ENCODE data around the gene WDR4. TPM values are rescaled to one million over a fixed set of nuclear protein-coding genes. Genes with fewer than 3 reads are reported as not detected.

The WDR4 gene
- total and polyA plus RNA-seq, 2 of the 13 experiments (the other 11 are each of a cell fraction or from before 2014, with no cell fraction given): 11.3 to 14.4 TPM

- no peaks in the 10 kb centered on the region for H3K9me3 ChIP-seq (ENCODE audit: low read length)
- no peaks in the 10 kb centered on the region for H4K20me1 ChIP-seq (ENCODE audit: insufficient read depth, low read length)
- in situ Hi-C loops (cut with HindIII; ENCODE audit: extremely low pct_ligation_motif_present, low pct_unique_long_range_greater_than_20kb) (loop anchor here (10.0 kb wide), 1 partner anchor 180 kb away; the partner anchor contains the start of gene PDE9A), intact Hi-C loops (cut with micrococcal nuclease; ENCODE audit: unreplicated experiment) (no loop called here)
- no peak overlapping the region for H3K27ac ChIP-seq (ENCODE audit: extremely low read length, insufficient read depth, low read length)
- H3K4me2 ChIP-seq (ENCODE audit: low read depth, low read length): no peak overlapping the region
- peaks cover 22% of the 10 kb centered on the region for H3K4me1 ChIP-seq (ENCODE audit: insufficient read depth, low read length)
- ATAC-seq: no peak
- DNase-seq (ENCODE audit: low spot score): no peak
- H3K4me3 ChIP-seq (replicated peaks in 1 of 3; ENCODE audit: insufficient read depth in 1 of 3, low read depth in 2 of 3, low read length in 3 of 3): no peak overlapping the region
- FAIRE-seq: no peak
- H3K9ac ChIP-seq (ENCODE audit: insufficient read depth, low read depth, low read length): no peak overlapping the region
- POLR2A ChIA-PET: no interaction called here
- BruUV-seq (replicated peaks): no TSS peak
- H3K36me3 ChIP-seq (replicated peaks in 1 of 2; ENCODE audit: control insufficient read depth in 1 of 2, insufficient read depth in 2 of 2, low read length in 2 of 2): peaks cover 5 to 12% of the 10 kb centered on the region in 2 experiments
- WGBS (ENCODE audit: low lambda C conversion rate): 88% methylated on average over 6 of the region's 6 CpGs
- no peak overlapping the region for H2AFZ ChIP-seq (ENCODE audit: low read length)
- CTCF ChIA-PET (ENCODE audit: low intra/inter-chr PET ratio, low total read pairs): no interaction called here
- no peaks in the 10 kb centered on the region for H3K79me2 ChIP-seq (ENCODE audit: insufficient read depth, low read length)
- H3K27me3 ChIP-seq (ENCODE audit: control insufficient read depth in 1 of 2, insufficient read depth in 2 of 2, low read length in 2 of 2): no peaks in the 10 kb centered on the region
- TF ChIP-seq PRDM10 (CRISPR knock-in tag; IDR thresholded peaks at IDR 0.05; ENCODE audit: low read depth) (no peak), POLR2AphosphoS2 (IDR thresholded peaks at IDR 0.05; ENCODE audit: low read depth, low read length) (no peak), MLXIP (CRISPR knock-in tag; IDR thresholded peaks at IDR 0.05; ENCODE audit: borderline replicate concordance) (no peak), SOX5 (CRISPR knock-in tag; IDR thresholded peaks at IDR 0.05; ENCODE audit: borderline replicate concordance) (no peak), SMARCE1 (IDR thresholded peaks at IDR 0.05; ENCODE audit: borderline replicate concordance) (no peak), ERF (CRISPR knock-in tag; IDR thresholded peaks at IDR 0.05) (no peak), HIC2 (CRISPR knock-in tag; IDR thresholded peaks at IDR 0.05; ENCODE audit: low read depth) (no peak), PHF5A (CRISPR knock-in tag; IDR thresholded peaks at IDR 0.05; ENCODE audit: low read depth, unreplicated experiment) (no peak), ZNF326 (CRISPR knock-in tag; IDR thresholded peaks at IDR 0.05; ENCODE audit: borderline replicate concordance) (no peak), TERF1 (CRISPR knock-in tag; IDR thresholded peaks at IDR 0.05) (no peak), ZNF75D (CRISPR knock-in tag; IDR thresholded peaks at IDR 0.05; ENCODE audit: borderline replicate concordance) (no peak)
These were observed 44.1 kb downstream of the WDR4 start for GRCh38 chr21:42835211-42835610.

Data from HepG2 (cell line).